NCI-H128 (cell line): ENCODE data around the gene AXL.
"Not testable (repeated sequence)": the region's sequence is repeated elsewhere in the genome, so short reads cannot be mapped to it uniquely, and the experiment has no call there.

Experiments
- DNase-seq: peaks from one replicate; lab custom pipeline; 2025; ENCODE audit not compliant: unreplicated experiment; lab: John Stamatoyannopoulos, UW

The AXL gene

DNA sequence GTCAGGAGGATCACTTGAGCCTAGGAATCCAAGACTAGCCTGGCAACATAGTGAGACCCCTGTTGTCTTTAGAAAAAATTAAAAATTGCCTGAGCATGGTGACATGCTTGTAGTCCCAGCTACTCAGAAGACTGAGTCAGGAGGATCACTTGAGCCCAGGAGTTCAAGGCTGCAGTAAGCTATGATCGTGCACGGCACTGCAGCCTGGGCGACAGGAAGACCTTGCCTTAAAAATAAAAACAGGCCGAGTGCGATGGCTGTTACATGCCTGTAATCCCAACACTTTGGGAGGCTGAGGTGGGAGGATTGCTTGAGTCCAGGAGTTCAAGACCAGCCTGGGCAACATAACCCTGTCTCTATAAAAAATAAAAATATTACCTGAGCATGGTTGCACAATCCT is 50.5 kb downstream of the AXL start:
- no peak for DNase-seq

DNA sequence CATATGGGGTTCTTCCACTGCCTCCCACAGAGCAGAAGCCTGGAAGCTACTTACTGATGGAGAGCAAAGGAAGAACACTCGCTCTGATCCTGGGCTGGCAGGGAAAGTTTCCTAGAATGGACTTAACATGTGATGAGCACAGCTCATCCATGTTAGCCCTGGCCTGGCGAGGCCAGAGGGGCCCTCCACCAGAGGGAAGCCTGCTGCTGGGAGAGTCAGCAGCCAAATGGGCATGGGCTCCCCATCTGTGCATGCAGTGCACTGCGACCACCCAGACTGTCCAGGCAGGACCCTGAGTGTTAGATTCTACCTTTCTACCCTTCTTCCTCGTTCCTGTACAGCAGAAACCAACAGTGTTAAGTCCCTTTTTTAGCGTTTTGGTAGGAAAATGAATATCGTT is 54.1 kb downstream of the AXL start:
- no peak for DNase-seq

DNA sequence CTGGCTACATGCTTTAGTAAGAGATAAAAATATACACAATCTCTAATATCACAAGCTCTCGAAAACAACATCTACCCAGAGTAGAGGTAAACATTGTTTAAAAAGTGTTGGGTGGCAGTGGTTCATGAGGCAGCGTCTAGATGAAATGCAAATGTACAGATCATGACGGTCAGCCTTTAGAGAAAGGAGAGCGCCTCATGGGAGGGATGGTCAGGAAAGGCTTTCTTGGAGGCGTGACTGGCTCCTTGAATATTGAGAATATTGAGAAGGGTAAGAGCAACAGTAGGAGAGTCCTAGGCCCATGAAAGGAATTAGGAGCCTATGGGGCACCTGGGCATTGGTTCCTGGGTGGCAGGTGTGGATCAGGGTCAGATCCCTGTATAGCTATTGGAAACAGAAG is 55.8 kb downstream of the AXL start:
- DNase-seq = no peak

DNA sequence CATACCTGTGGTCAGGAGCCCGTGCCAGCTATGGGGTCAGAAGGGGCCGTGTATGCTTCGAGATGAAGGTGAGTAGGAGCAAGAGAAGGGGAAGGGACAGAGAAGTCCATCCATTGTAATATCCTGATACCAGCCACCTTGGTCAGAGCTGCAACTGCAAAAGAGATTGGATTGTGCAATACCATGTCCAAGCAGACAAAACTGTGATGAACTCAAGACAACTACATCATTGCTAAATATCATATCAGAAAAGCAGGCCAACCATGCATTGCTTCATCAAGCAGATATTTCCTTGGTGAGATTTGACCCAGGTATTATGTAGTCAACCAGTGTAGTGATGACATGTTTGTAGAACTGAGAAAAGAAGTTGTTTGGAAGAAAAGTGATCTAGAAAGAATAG is 57.2 kb downstream of the AXL start:
- no peak for DNase-seq

DNA sequence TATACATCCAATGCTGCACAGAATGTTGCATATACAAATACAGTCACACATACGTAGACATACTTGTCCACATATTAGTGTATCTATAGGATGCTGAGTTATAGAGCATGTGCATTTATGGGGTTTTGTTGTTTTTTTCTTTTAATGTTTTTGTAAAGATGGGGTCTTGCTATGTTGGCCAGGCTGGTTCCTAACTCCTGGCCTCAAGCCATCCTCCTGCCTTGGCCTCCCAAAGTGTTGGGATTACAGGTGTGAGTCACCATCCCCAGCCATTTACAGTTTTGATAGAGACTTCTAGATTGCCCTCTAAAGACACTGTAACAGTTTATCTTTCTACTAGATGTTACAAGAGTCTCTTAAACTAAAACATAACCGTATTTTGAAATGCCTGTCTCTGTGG is 59.5 kb downstream of the AXL start:
- DNase-seq = no peak

DNA sequence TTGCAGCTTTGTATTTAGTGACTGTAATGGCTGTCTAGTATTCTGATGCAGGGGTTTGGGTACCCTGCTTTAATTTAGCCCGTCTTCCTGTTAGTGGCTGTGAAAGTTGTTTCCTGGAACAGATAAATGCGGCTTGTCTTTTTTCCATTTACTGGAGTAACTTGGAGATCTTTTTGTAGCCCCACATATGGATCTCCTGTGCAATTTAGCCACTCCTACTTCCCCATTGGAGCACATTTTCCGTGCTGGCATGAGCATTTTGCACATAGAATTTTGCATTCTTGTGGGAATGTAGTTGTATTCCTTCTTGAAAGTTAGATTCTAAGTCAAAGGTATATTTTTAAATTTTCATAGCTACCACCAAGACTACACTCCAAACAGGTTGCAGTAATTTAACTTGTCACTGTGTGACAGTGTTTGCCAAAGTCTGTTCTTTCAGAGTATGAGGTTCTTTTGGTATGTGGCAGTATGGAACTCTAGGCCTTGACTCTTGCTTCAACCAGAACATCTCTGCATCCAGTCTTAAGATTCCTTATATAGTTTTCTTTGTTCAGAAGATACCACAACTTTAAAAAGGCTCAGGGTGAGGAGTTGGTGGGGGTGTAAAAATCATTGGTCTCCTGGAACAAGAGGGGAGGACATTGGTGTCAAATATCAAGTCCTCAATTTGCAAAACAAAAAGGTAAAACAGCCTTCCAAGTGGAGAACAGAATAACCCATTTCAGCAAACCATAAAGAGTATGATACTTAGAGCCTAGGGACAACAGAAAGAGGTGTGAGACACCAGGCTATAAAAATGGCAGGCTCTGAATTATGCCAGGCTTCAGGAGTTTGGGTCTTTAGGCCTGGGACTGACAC is 69.9 kb downstream of the AXL start:
- no peak for DNase-seq

DNA sequence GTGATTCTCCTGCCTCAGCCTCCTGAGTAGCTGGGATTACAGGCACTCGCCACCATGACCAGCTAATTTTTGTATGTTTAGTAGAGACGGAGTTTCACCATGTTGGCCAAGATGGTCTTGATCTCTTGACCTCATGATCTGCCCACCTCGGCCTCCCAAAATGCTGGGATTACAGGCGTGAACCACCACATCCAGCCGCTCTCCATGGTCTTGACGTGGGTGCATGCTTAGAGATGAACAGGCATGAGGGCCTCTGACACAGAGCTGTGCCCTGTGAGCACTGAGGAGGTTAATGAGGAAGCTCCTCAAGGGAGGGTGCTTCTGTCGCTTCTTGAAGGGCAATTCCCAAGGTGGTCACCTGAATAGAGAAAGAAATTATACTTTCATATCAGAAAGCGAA is 70.8 kb downstream of the AXL start:
- not testable (repeated sequence) for DNase-seq

DNA sequence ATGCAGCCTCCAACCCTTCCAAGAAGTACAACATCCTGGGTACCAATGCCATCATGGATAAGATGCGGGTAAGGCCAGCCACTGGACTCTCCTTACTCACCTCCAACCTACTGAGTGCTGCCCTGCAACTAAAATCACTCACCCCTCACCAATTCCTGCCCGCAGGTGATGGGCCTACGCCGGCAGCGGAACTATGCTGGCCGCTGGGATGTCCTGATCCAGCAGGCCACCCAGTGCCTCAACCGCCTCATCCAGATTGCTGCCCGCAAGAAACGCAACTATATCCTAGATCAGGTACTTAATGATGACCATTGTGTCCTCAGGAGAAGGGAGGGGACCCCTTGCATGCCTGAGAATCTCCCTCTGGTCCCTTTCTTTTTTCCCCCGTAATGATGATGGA is 75.4 kb downstream of the AXL start:
- DNase-seq = no peak

DNA sequence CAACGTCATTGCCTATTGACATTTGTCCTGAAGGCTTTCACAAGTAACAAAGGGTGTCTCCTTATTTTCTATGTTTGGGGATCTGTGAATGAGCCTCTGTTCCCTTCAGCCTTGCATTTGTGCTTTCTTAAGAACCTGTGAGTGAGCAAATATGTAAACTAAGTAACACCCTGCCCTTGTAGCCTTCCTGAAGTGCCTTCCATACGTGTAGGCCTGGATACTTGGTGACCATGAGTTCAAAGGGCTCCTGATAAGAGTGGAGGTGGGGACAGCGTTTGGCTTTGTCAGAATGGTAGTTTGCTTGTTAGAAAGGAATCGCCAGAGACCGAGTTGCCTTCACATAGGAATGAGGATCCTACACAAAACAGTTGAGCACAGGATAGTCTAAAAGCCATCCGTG is 76.5 kb downstream of the AXL start:
- no peak for DNase-seq

DNA sequence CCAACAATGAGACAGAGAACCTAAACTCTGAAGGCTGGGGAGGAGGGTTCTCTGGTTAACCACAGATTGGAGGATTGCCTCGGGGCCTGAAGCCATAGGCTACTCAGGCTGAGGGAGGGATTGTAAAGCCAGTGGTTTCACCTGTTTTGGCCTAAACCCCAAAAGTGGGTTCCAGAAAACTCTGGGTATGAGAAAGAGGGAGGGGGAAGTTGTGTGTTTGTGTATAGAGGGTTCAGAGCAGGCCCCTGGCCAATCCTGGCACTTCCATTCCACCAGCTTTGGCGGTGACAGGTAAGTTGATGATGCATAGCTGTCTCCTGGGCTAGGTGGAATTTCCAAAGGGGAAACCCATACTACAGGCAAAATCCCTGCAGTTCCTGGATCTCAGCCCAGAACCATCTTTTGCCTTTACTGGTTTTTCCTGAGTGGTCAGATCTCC is 77.4 kb downstream of the AXL start:
- no peak for DNase-seq

DNA sequence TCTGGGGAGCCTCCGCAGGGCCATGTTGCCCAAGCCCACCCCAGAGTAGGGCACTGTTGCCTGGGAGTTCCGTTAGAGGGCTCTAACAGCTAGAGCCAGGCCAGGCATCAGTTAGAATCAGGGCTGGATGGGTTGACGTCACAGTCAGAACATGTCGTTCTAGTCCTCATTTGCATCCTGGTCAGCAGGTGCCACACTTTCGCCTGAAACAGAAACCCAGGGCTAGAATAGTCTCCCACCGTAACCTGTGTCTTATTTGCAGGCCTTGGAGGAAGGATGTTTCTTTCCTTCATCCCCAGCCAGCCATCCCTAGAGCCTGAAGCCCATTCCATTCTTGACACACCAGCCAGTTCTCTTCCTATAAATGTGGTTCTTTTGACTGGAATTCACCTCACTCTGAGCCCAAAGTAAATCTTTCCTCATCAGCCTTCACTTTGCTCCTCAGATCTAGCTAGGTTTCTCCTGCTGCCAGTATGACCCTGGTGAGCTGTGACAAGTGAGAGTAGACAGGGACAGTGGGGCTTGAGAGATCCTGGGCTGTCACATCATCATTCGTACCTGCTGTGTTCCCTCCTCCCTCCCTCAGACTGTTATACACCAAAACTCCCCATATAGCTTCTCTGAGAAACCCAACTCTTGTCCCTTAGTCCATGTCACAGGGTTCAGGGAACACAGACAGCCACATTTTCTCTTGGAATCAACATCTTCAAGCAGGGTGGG is 78.8 kb downstream of the AXL start:
- no peak for DNase-seq

DNA sequence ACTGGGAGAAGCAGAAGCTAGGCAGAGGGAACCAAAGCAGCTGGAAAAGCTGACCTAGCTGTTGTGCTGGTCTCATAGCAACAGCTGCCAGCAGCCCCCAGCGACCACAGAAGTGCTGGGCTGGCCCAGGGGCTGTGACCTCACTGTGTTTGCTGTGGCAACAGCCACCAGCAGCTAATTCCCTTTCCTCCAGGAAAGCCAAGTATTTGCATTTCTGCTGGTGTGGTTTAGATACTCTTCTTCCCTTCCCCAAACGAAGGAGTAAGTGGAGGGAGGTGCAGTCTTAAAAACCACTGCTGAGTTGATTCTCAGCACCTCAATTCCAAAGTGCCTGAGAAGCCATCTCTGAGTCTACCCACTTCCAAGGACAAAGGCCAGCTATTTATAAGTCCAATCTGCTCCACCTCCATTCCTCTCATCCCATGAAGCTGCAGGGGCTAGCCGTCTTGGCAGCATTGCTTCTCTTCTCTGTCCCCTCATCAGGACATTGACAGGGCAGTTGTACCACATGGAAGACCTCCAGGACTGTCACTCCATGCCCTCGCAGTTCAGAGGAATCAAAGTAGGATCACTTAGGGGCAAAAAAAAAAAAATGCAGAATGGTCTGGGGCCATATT is 79.4 kb downstream of the AXL start:
- DNase-seq = no peak

DNA sequence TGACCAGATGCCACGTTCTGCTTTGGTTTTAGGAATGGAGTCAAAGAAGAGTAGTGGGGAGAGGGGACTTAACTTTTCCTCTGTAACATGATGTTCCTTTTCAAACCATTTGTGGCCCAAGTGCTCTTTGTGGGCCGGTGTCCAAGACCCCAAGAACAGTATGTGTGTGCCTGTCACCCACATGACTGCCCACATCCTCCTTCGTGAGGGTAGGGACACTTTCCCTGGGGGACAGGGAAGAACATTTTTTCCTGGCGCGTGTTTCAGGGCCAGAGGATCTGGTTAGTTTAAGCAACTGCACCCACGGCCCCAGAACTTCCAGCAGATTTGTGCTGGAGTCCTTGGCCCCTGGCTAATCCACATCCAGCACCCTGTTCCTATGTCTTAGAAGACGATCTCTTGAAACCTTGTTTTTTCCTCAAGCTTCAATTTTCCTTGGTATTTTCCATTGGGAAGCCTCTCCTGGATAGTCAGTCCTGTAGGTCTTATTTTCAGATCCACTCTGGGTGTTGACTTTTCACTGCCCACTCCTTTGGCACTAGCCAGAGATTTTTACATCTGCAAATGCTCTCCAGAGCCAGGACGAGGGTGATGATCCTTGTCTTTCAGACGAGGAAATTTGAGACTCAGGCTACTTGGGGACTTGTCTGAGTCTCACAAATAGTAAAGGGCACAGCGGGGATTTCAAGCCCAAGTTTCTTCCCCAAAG is 80.2 kb downstream of the AXL start:
- DNase-seq = no peak

DNA sequence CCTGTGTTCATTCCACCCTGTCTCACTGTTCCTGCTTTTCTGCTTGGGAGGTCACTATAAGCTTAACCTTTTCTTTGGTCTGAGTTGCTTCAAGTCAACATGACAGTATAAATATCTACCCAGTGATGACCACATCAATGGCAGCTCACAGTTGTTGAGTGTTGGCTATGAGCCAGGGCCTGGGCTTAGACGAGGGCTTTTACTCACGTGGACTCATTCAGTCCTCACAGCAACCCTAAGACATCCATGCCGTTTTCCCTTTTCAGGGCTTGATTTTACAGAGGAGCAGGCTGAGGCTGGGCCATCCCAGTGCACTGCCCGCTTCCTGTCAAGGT is 80.7 kb downstream of the AXL start:
- DNase-seq = no peak

DNA sequence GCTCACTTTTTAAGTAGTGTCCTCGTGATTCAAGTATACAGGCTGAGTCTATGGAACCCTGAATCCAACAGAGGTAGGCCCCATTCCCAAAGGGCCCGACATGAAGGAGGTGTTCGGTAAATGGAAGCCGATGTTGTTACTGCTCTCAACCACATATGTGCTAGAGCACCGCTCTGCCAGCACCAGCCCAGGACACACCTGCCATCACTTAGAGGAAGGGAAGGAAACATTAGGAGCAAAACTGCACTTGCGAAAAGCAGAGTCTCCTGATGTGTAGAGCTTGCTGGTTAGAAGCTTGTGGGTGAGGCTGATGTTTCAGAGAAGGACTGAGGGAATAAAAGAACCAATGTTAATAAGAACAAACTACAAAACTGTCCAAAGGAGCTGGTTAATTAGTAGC is 81.5 kb downstream of the AXL start:
- DNase-seq = no peak

DNA sequence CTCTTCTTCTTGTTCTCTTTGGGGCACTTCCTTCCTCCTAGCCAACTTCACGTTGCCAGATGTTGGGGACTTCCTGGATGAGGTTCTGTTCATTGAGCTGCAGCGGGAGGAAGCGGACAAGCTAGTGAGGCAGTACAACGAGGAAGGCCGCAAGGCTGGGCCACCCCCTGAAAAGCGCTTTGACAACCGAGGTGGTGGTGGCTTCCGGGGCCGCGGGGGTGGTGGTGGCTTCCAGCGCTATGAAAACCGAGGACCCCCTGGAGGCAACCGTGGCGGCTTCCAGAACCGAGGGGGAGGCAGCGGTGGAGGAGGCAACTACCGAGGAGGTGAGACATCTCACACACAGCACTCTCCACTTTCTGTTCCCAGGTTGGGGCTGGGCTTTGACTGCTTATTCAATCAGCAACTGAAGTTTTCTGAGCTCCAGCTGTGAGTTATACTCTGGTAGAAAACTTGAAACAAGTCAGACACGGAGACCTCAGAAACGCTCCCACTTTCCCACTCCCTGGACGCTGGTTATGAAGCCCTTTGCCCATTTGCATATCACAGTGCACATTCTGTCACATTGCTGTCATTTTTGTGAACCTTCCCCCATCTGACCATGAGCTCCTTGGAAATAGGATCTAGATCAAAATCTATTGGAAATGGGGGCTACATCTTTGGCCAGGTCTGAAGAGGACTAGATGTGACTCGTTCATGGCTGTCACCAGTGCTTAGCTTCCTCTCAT is 83.8 kb downstream of the AXL start:
- DNase-seq = no peak

DNA sequence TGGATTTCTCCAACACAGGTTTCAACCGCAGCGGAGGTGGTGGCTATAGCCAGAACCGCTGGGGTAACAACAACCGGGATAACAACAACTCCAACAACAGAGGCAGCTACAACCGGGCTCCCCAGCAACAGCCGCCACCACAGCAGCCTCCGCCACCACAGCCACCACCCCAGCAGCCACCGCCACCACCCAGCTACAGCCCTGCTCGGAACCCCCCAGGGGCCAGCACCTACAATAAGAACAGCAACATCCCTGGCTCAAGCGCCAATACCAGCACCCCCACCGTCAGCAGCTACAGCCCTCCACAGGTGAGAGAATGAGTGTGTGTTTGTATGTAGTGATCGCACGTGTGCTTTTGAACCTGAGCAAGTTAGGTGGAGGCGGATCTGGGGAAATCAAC is 84.9 kb downstream of the AXL start:
- DNase-seq = no peak

DNA sequence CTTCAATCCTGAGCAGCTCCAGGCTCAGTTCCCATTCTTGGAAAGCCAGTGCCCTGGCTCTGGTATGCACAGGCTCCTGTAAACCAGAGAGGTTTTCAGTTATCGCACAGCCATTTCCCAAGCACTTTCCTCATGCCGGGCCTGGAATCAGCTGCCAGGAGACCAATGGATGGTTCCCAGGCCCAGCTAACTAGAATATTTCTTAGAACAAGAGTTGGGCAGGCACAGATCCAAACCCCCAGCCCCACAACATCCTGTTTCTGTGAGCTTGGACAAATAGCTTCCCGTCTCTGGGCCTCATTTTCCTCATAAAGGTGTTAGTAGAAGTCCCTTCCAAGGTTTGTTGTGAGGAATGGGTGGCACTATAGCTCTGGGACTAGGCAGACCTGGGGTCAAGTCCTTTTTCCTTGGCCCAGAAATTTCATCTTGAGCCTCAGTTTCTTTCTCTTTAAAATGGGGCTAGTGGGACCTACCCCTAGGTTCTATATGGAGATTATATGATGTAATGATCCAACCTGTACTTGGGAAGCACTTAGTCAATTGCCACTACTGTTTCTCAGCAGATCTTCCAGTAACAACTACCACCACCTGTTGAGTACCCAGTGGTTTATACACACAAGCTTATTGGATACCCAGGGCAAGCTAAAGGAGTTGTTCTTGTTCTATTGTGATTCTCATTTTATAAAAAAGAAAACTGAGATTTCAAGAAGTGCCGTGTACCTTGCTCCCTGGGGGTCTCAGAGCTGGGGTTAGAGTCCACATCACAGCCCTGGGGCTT is 85.9 kb downstream of the AXL start:
- DNase-seq = no peak

DNA sequence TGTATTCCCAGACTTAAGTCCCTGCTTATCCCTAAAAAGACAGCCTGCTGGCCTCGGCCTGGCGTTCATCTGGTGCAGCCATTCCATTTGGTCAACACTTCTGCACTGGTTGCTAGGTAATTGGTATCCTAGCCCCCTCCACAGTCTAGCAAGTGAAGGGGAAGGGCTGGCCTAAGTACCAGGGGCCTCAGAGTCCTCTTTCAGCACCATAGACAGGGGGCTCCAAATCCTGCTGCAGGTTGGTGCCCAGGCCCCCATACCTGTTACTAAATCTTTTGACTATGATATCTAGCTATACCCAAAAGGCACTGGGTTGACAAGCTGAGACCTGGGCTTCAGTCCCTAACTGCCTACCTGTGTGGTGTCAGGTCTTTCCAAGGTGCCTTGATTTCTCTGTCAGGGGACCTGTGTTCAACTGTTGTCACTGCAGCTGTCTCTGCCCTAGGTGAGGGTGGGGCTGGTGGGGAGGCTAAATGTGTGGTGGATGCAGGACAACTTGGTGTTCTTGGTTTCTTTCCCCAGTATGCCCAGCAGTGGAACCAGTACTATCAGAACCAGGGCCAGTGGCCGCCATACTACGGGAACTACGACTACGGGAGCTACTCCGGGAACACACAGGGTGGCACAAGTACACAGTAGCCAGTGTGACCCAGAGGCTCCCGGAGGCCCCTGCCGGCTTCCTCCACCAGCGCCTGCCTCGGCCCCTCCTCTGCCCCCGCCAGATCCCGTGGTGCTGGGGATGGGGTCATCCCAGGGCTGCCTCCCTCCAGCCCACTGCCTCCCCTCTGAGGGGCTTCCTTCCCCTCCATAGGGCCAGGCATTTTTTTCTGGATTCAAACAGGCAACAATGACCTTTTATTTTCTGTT is 87.1 kb downstream of the AXL start:
- DNase-seq = no peak
